DND-41 (cell line): Measurements from ENCODE around the gene ARHGAP25.

Experiments
- ATAC-seq: fragments of 200-7000 bp; cut with Tn5 transposase; 3 replicates; pipeline ENCODE4 v1.9.1; 2021; ENCODE audit warnings: low read depth; ENCODE audit not compliant: insufficient read depth
- DNase-seq: peaks from one replicate; pipeline ENCODE4 v3.0.0-alpha.2; 2020
- H2AFZ ChIP-seq: 2 replicates; pipeline ENCODE4 v1.6.0; 2012; ENCODE audit warnings: low read depth, low read length
- H3K27ac ChIP-seq: 2 replicates; pipeline ENCODE4 v1.5.1; 2012; ENCODE audit warnings: low read length, inconsistent platforms
- H3K27me3 ChIP-seq: fragments of 200-600 bp; sonication (generic); 2 replicates; pipeline ENCODE4 v1.6.0; 2012; ENCODE audit warnings: low read length, mild to moderate bottlenecking, inconsistent platforms; ENCODE audit not compliant: insufficient read depth, poor library complexity
- H3K36me3 ChIP-seq: 2 replicates; pipeline ENCODE4 v1.5.1; 2012; ENCODE audit warnings: low read length, inconsistent platforms; ENCODE audit not compliant: insufficient read depth
- H3K4me1 ChIP-seq: 2 replicates; pipeline ENCODE4 v1.5.1; 2012; ENCODE audit warnings: mild to moderate bottlenecking, low read length; ENCODE audit not compliant: insufficient read depth
- H3K4me2 ChIP-seq: 2 replicates; pipeline ENCODE4 v1.6.0; 2012; ENCODE audit warnings: mild to moderate bottlenecking, moderate library complexity, low read length, inconsistent platforms; ENCODE audit not compliant: insufficient read depth
- H3K4me3 ChIP-seq, 2 experiments: fragments of 200-600 bp in 1 of 2; shearing (Covaris generic) in 1 of 2; 2 replicates each; pipeline ENCODE4 v1.5.1; 2012 to 2016; ENCODE audit warnings: inconsistent platforms in 2 of 2, low read length in 2 of 2, mild to moderate bottlenecking in 2 of 2, low read depth in 1 of 2, moderate library complexity in 1 of 2
- H3K79me2 ChIP-seq: 2 replicates; pipeline ENCODE4 v1.6.0; 2012; ENCODE audit warnings: low read length, inconsistent platforms; ENCODE audit not compliant: insufficient read depth
- H3K9ac ChIP-seq: 2 replicates; pipeline ENCODE4 v1.6.0; 2012; ENCODE audit warnings: low read depth, mild to moderate bottlenecking, inconsistent platforms, low read length, moderate library complexity
- H3K9me3 ChIP-seq: 2 replicates; pipeline ENCODE4 v1.5.1; 2012; ENCODE audit warnings: low read length, moderate library complexity, mild to moderate bottlenecking, inconsistent platforms; ENCODE audit not compliant: insufficient read depth, severe bottlenecking
- H4K20me1 ChIP-seq: 2 replicates; pipeline ENCODE4 v1.6.0; 2012; ENCODE audit warnings: low read length; ENCODE audit not compliant: insufficient read depth
- EZH2 ChIP-seq: IDR thresholded peaks from 3 replicates; pipeline ENCODE4 v1.6.1; 2012; ENCODE audit warnings: borderline replicate concordance, low read depth, mild to moderate bottlenecking, moderate library complexity, low read length, inconsistent platforms; ENCODE audit not compliant: severe bottlenecking
- TF ChIP-seq, protein P1 (sequence below): IDR thresholded peaks from 2 replicates; pipeline ENCODE4 v1.5.1; 2012; ENCODE audit warnings: borderline replicate concordance, low read length, moderate library complexity, mild to moderate bottlenecking; ENCODE audit not compliant: poor library complexity, severe bottlenecking; ENCODE audit errors: extremely low read depth

The ARHGAP25 gene

DNA sequence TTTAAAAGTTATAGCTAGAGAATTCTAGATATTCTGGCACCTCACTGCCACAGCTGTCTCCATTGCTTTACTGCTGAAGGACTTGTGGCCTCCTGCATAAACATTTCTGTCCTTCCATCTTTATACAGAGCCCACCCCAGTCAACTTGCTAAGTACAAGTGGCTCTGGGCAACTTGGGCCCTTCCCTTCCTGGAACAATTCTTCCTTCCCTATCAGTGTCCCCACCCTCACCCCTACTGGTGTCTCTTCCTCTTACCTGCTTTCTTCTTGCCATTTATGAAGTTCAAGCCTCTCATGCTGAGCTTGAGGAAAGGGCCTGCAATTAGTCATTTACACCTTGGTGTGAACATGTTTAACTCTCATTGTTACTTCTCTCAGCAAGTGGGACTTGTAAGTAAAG, 45.0 kb downstream of the ARHGAP25 start:
- Histone ChIP-seq H3K36me3 (peaks cover 65% of the 10 kb centered on the region), H3K27ac (no peak overlapping the region), H3K4me1 (no peaks in the 10 kb centered on the region), H3K9ac (no peak overlapping the region), H3K4me2 (no peak overlapping the region), H3K27me3 (no peaks in the 10 kb centered on the region), H2AFZ (no peak overlapping the region), H4K20me1 (no peaks in the 10 kb centered on the region), H3K79me2 (no peaks in the 10 kb centered on the region), H3K9me3 (no peaks in the 10 kb centered on the region), H3K4me3 (no peak overlapping the region)
- TF ChIP-seq, protein P1, sequence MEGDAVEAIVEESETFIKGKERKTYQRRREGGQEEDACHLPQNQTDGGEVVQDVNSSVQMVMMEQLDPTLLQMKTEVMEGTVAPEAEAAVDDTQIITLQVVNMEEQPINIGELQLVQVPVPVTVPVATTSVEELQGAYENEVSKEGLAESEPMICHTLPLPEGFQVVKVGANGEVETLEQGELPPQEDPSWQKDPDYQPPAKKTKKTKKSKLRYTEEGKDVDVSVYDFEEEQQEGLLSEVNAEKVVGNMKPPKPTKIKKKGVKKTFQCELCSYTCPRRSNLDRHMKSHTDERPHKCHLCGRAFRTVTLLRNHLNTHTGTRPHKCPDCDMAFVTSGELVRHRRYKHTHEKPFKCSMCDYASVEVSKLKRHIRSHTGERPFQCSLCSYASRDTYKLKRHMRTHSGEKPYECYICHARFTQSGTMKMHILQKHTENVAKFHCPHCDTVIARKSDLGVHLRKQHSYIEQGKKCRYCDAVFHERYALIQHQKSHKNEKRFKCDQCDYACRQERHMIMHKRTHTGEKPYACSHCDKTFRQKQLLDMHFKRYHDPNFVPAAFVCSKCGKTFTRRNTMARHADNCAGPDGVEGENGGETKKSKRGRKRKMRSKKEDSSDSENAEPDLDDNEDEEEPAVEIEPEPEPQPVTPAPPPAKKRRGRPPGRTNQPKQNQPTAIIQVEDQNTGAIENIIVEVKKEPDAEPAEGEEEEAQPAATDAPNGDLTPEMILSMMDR, result no peak
- TF ChIP-seq EZH2, result no peak
- DNase-seq (no peak), ATAC-seq (no peak)

DNA sequence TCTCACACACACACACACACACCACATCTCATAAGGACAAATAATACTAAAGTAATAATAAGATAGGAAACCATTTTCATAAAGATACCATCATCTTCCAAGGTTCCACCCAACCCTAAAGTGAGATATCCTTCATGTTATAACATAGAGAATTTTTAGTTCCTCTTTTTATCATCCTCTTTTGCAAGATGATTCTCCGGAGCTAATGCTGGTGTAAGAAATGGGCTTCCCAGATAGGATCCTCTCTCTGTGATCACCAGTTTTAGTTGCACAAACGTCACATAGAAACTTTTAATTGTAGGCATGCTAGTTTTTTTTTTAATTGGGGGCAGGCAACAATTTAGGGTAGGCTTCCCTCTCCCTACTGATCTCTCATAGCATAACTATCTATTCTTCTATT, 49.6 kb downstream of the ARHGAP25 start:
- no peak overlapping the region for H3K27ac ChIP-seq

DNA sequence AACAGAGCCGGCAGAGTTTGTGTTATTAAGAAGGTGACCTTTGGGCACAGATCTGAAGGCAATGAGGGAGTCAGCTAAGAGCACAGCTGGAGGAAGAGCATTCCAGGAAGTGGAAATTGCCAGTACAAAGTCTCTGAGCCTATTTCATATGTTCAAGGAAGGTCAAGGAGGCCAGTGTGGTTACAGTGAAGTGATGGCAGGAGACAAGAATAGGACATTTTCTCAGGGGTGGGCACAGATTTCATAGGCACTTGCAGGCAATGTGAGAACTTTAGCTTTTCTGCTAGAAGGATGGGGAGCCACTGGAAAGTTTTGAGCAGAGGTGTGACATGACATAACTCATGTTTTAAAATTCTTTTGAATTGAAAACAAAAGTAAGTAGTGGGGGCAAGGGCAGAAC, 50.3 kb downstream of the ARHGAP25 start:
- Histone ChIP-seq H3K4me2 (no peak overlapping the region), H3K27ac (peak overlapping the region; percentile 33; the same call in 1 of the 2 replicates), H3K9ac (no peak overlapping the region), H2AFZ (no peak overlapping the region), H3K79me2 (no peaks in the 10 kb centered on the region), H3K36me3 (peaks cover 76% of the 10 kb centered on the region), H3K4me3 (no peak overlapping the region), H3K4me1 (no peaks in the 10 kb centered on the region), H3K27me3 (no peaks in the 10 kb centered on the region), H3K9me3 (no peaks in the 10 kb centered on the region), H4K20me1 (no peaks in the 10 kb centered on the region)
- ATAC-seq (no peak), DNase-seq (no peak)
- TF ChIP-seq, protein P1, result no peak
- TF ChIP-seq EZH2, result no peak

More for the DNA sequence above, 49.6 kb downstream of the ARHGAP25 start:
- Histone ChIP-seq H3K27me3 (no peaks in the 10 kb centered on the region), H3K4me3 (no peak overlapping the region), H3K4me2 (no peak overlapping the region), H3K36me3 (peaks cover 70% of the 10 kb centered on the region), H3K79me2 (no peaks in the 10 kb centered on the region), H3K9me3 (no peaks in the 10 kb centered on the region), H4K20me1 (no peaks in the 10 kb centered on the region), H2AFZ (no peak overlapping the region), H3K4me1 (no peaks in the 10 kb centered on the region), H3K9ac (no peak overlapping the region)
- no peak for ATAC-seq
- TF ChIP-seq, protein P1, result no peak
- TF ChIP-seq EZH2, result no peak
- DNase-seq, result no peak

DNA sequence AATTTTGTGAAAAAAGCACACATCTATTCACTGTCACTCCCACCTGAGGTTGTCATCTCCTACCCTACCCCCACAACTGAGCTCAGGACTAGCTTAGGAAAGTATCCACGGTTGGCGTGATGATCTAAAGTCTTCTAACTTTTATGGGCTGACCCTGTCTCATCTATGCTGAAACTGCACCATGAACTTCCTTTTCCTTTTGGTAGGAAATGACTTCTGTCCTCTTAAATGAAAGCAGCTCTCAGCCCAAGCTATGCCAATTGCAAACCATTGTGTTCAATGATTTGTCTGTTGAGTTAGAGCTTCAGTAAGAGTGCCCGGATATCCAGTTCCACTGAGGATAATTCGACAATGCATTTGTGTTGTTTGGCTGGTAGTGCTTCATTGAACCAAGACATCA, 52.7 kb downstream of the ARHGAP25 start:
- Histone ChIP-seq H3K4me1 (no peaks in the 10 kb centered on the region), H3K4me3 (no peak overlapping the region), H3K4me2 (no peak overlapping the region), H3K27me3 (no peaks in the 10 kb centered on the region), H2AFZ (no peak overlapping the region), H3K9me3 (no peaks in the 10 kb centered on the region), H3K9ac (no peak overlapping the region), H4K20me1 (no peaks in the 10 kb centered on the region), H3K36me3 (peaks cover 83% of the 10 kb centered on the region), H3K27ac (no peak overlapping the region; the same call in 1 of the 2 replicates), H3K79me2 (no peaks in the 10 kb centered on the region)
- ATAC-seq (no peak), DNase-seq (no peak)
- no peak for TF ChIP-seq EZH2
- TF ChIP-seq, protein P1, result no peak
